ENCODE results near the gene ZNF224. TPM values are rescaled to one million over a fixed set of nuclear protein-coding genes. Genes with fewer than 3 reads are reported as not detected.
A peak's percentile ranks its signal among the peaks of the same experiment; 100 is the strongest.

The ZNF224 gene
- total and polyA plus RNA-seq, 10 of the 15 experiments (the other 5 are each of a cell fraction or from before 2014, with no cell fraction given): 6.8 to 39.4 (median 17.2) TPM

DNA sequence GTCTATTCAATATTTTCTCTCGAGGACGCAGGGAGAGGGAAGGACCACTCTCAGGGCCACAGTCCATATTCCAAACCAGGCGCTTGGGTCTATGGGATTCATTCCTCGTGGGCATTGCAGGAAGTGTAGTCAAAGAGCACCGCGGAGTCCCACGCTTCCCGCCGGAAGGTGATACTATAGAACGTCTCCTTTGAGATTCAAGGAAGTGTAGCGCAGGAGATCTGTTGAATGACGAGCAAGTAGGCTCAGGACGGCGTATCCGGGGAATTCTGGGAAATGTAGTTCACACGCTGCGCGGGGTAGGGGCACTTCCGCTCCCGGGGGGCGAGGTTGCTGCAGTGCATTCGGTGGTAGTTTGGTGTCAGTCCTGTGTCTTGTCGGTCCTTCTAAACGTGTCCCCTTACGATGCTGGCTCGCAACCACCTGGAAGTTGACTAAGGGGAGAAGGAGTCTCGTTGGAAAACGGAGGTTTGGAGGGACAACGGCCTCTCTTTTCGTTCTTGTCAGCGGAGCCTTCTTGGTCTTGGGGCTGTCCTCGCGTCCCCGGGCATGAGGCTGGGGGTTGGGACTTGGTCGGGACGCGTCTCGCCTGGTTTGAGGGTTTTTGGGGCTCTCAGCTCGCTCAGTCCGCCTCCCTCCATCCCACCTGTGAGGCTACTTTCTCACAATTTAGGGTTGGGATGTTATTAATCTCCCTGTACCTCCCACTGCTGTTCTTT lies 22.2 kb upstream of the ZNF224 start, which contains the start of gene ZNF284 (continued):
- TF ChIP-seq REST (IDR thresholded peaks at IDR 0.05; ENCODE audit: low read depth, low read length): no peak
- TF ChIP-seq NFYA (IDR thresholded peaks at IDR 0.05; ENCODE audit: borderline replicate concordance, low read depth, low read length): no peak
- TF ChIP-seq, protein P1, sequence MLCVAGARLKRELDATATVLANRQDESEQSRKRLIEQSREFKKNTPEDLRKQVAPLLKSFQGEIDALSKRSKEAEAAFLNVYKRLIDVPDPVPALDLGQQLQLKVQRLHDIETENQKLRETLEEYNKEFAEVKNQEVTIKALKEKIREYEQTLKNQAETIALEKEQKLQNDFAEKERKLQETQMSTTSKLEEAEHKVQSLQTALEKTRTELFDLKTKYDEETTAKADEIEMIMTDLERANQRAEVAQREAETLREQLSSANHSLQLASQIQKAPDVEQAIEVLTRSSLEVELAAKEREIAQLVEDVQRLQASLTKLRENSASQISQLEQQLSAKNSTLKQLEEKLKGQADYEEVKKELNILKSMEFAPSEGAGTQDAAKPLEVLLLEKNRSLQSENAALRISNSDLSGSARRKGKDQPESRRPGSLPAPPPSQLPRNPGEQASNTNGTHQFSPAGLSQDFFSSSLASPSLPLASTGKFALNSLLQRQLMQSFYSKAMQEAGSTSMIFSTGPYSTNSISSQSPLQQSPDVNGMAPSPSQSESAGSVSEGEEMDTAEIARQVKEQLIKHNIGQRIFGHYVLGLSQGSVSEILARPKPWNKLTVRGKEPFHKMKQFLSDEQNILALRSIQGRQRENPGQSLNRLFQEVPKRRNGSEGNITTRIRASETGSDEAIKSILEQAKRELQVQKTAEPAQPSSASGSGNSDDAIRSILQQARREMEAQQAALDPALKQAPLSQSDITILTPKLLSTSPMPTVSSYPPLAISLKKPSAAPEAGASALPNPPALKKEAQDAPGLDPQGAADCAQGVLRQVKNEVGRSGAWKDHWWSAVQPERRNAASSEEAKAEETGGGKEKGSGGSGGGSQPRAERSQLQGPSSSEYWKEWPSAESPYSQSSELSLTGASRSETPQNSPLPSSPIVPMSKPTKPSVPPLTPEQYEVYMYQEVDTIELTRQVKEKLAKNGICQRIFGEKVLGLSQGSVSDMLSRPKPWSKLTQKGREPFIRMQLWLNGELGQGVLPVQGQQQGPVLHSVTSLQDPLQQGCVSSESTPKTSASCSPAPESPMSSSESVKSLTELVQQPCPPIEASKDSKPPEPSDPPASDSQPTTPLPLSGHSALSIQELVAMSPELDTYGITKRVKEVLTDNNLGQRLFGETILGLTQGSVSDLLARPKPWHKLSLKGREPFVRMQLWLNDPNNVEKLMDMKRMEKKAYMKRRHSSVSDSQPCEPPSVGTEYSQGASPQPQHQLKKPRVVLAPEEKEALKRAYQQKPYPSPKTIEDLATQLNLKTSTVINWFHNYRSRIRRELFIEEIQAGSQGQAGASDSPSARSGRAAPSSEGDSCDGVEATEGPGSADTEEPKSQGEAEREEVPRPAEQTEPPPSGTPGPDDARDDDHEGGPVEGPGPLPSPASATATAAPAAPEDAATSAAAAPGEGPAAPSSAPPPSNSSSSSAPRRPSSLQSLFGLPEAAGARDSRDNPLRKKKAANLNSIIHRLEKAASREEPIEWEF (IDR thresholded peaks at IDR 0.05; ENCODE audit: insufficient replicate concordance, low read depth, low read length): no peak
- TF ChIP-seq BCL11A (IDR thresholded peaks at IDR 0.05; ENCODE audit: low read depth, low read length): no peak
- TF ChIP-seq ZBTB11 (CRISPR knock-in tag; IDR thresholded peaks at IDR 0.05): no peak
- no peak for TF ChIP-seq SREBF2 (IDR thresholded peaks at IDR 0.05; ENCODE audit: low read length)
- TF ChIP-seq SKIL (IDR thresholded peaks at IDR 0.05; ENCODE audit: low read depth, poor library complexity, severe bottlenecking): no peak
- TF ChIP-seq ETV6 (conservative IDR thresholded peaks at IDR 0.05 in 1 of 2, IDR thresholded peaks at IDR 0.05 in 1 of 2; ENCODE audit: borderline replicate concordance in 1 of 2, low read depth in 1 of 2): no peak
- TF ChIP-seq SMARCA5 (IDR thresholded peaks at IDR 0.05): no peak
- TF ChIP-seq SMC3 (IDR thresholded peaks at IDR 0.05; ENCODE audit: borderline replicate concordance, low read length): no peak
- no peak for TF ChIP-seq WRNIP1 (IDR thresholded peaks at IDR 0.05; ENCODE audit: borderline replicate concordance, low read depth, low read length)
- 0 out of 2 replicates have a peak, but pooled peaks have one; percentile 1 for TF ChIP-seq RUNX3 (IDR thresholded peaks at IDR 0.05; ENCODE audit: low read length)
- TF ChIP-seq ATF7 (IDR thresholded peaks at IDR 0.05; ENCODE audit: low read depth): peak; percentile 70
- TF ChIP-seq FOXM1 (IDR thresholded peaks at IDR 0.05; ENCODE audit: low read depth, low read length): no peak
